Liver (tissue), 9 donors: ENCODE results near the gene TJP3. TPM values are rescaled to one million over a fixed set of nuclear protein-coding genes. Genes with fewer than 3 reads are reported as not detected.

ENCODE experiments used
- DNase-seq: peaks from one replicate; pipeline ENCODE4 v3.0.0-alpha.2; 2017; ENCODE audit warnings: low spot score
- H3K27ac ChIP-seq, 2 donors: one replicate each; pipeline ENCODE4 v1.7.0; 2013; ENCODE audit warnings: inconsistent platforms in 2 of 2, low read length in 2 of 2, control low read depth in 1 of 2, low read depth in 1 of 2, mild to moderate bottlenecking in 1 of 2
- H3K27me3 ChIP-seq, 4 donors: one replicate each; pipeline versions ENCODE4 v1.6.1 to v1.7.0; 2013; ENCODE audit warnings: low read length in 3 of 4, inconsistent platforms in 1 of 4, mild to moderate bottlenecking in 1 of 4, moderate library complexity in 1 of 4; ENCODE audit not compliant: control insufficient read depth in 4 of 4, insufficient read depth in 4 of 4
- H3K36me3 ChIP-seq, 4 donors: one replicate each; pipeline versions ENCODE4 v1.6.1 to v1.7.0; 2013; ENCODE audit warnings: low read length in 3 of 4, mild to moderate bottlenecking in 3 of 4, low read depth in 1 of 4, moderate library complexity in 1 of 4; ENCODE audit not compliant: control insufficient read depth in 4 of 4, insufficient read depth in 3 of 4
- H3K4me1 ChIP-seq, 4 donors: one replicate each; pipeline versions ENCODE4 v1.6.1 to v1.7.0; 2013; ENCODE audit warnings: low read length in 3 of 4, mild to moderate bottlenecking in 3 of 4, moderate library complexity in 1 of 4; ENCODE audit not compliant: control insufficient read depth in 4 of 4, insufficient read depth in 4 of 4
- H3K4me3 ChIP-seq, 3 donors: one replicate each; pipeline versions ENCODE4 v1.6.1 to v1.7.0; 2013; ENCODE audit warnings: low read length in 3 of 3, control low read depth in 1 of 3, low read depth in 1 of 3, mild to moderate bottlenecking in 1 of 3
- H3K9ac ChIP-seq, 2 donors: one replicate each; pipeline ENCODE4 v1.7.0; 2013; ENCODE audit warnings: low read length in 2 of 2, mild to moderate bottlenecking in 2 of 2, moderate library complexity in 2 of 2, control low read depth in 1 of 2, low read depth in 1 of 2
- H3K9me3 ChIP-seq, 4 donors: one replicate each; pipeline versions ENCODE4 v1.6.1 to v1.7.0; 2013; ENCODE audit warnings: low read length in 3 of 4; ENCODE audit not compliant: control insufficient read depth in 4 of 4
- EGR1 ChIP-seq, 2 donors: IDR thresholded peaks; 2 replicates each; pipeline ENCODE4 v1.6.1; 2016 to 2018; ENCODE audit warnings: antibody characterized with exemption in 2 of 2, low read depth in 2 of 2
- FOXA1 ChIP-seq: IDR thresholded peaks from 2 replicates; pipeline ENCODE4 v1.6.1; 2016; ENCODE audit warnings: antibody characterized with exemption
- FOXA2 ChIP-seq: IDR thresholded peaks from 2 replicates; pipeline ENCODE4 v1.6.1; 2016; ENCODE audit warnings: antibody characterized with exemption
- GABPA ChIP-seq, 2 donors: IDR thresholded peaks in 1 of 2; conservative IDR thresholded peaks in 1 of 2; 2 replicates each; pipeline ENCODE4 v1.6.1; 2016; ENCODE audit warnings: antibody characterized with exemption in 2 of 2, mild to moderate bottlenecking in 1 of 2, moderate library complexity in 1 of 2
- HNF4A ChIP-seq, 2 donors: conservative IDR thresholded peaks; 2 replicates each; pipeline ENCODE4 v1.6.1; 2016; ENCODE audit warnings: antibody characterized with exemption in 2 of 2, mild to moderate bottlenecking in 2 of 2
- JUND ChIP-seq, 2 donors: IDR thresholded peaks; 2 replicates each; pipeline ENCODE4 v1.6.1; 2016; ENCODE audit warnings: antibody characterized with exemption in 2 of 2
- RAD21 ChIP-seq, 2 donors: IDR thresholded peaks; 2 replicates each; pipeline ENCODE4 v1.6.1; 2016; ENCODE audit warnings: antibody characterized with exemption in 2 of 2, mild to moderate bottlenecking in 2 of 2
- RXRA ChIP-seq, 2 donors: IDR thresholded peaks; 2 replicates each; pipeline ENCODE4 v1.6.1; 2017 to 2018; ENCODE audit warnings: antibody characterized with exemption in 2 of 2, mild to moderate bottlenecking in 1 of 2
- SP1 ChIP-seq: IDR thresholded peaks from 2 replicates; pipeline ENCODE4 v1.6.1; 2018; ENCODE audit warnings: antibody characterized with exemption, mild to moderate bottlenecking
- WGBS: extraction: QIAGEN DNeasy Blood & Tissue Kit; methylation state at CpG from one replicate; pipeline ENCODE4 v1.1.7; 2013; 5-methylcytosine and 5-hydroxymethylcytosine counted together
- polyA plus RNA-seq, 2 donors: library from polyadenylated mRNA; stranded (reverse) in 1 of 2; unstranded in 1 of 2; fragments of 200-250 nt in 1 of 2; fragments of >200 nt in 1 of 2; fragmentation: Nextera tagmentation in 1 of 2; extraction: Ambion mirVana in 1 of 2; gene quantifications; one replicate each; pipeline versions ENCODE4 v1.2.1 to v1.2.3, GENCODE V29; 2013 to 2015
- total RNA-seq, 2 donors: library from RNA; depleted of rRNA; stranded (reverse); fragments of >200 nt; gene quantifications; one replicate each; pipeline ENCODE4 v1.2.3, GENCODE V29; 2014
- TF ChIP-seq, protein P1 (sequence below): IDR thresholded peaks from 2 replicates; pipeline ENCODE4 v1.6.1; 2016; ENCODE audit warnings: antibody characterized with exemption, mild to moderate bottlenecking
- TF ChIP-seq, protein P2 (sequence below): IDR thresholded peaks from 2 replicates; pipeline ENCODE4 v1.6.1; 2016; ENCODE audit warnings: antibody characterized with exemption
- TF ChIP-seq, protein P3 (sequence below): IDR thresholded peaks from 2 replicates; pipeline ENCODE4 v1.6.1; 2016; ENCODE audit warnings: antibody characterized with exemption
- donor health status: healthy.
- donor health status: healthy.
- donor health status: healthy.
- donor health status: healthy.
- donor health status: healthy.

Gene TJP3
- total and polyA plus RNA-seq, 4 donors = 6.0 to 9.8 (median 6.7) TPM

DNA sequence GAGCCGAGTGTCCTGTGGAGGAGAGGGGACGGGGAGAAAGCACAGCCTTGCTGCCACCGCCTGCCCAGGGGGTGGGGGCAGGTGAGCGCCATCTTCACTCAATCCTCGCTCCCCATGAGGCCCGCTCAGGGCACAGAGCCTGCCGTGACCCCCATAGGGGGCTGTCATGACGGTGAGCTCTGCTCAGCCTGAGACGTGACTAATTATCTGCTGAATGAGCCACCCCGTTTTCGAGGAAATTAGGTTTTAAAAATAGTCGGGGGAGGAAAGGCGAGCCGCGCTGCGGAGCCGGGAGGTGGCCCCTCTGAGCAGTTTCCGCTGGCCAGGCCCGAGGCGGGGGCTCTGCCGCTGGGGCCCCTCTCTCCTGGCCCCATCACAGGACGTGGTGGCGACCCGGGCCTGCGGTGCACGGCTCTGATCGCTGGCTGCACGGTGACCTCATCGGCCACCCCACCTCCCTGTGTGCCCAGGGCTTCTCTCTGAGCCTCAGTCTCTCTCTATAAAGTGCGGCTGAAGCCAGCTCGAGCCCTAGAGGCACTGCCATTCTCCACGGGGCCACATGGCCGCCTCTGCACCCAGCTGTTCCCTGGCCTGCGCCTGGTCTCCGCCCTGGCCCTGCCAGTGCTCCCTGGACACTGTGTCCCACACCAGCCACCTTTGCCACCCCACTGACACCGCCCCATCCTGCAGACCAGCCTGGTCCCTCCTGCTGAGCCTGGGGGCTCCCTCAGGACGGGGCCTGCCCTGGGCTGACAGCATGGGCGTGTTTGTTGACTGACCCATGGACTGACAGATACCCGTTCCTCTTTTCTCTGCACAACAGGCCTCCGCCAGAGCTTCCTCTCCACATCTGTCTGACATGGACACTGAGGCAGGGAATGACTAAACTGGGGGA, 36.3 kb upstream of the TJP3 start (continued):
- TF ChIP-seq, protein P1, sequence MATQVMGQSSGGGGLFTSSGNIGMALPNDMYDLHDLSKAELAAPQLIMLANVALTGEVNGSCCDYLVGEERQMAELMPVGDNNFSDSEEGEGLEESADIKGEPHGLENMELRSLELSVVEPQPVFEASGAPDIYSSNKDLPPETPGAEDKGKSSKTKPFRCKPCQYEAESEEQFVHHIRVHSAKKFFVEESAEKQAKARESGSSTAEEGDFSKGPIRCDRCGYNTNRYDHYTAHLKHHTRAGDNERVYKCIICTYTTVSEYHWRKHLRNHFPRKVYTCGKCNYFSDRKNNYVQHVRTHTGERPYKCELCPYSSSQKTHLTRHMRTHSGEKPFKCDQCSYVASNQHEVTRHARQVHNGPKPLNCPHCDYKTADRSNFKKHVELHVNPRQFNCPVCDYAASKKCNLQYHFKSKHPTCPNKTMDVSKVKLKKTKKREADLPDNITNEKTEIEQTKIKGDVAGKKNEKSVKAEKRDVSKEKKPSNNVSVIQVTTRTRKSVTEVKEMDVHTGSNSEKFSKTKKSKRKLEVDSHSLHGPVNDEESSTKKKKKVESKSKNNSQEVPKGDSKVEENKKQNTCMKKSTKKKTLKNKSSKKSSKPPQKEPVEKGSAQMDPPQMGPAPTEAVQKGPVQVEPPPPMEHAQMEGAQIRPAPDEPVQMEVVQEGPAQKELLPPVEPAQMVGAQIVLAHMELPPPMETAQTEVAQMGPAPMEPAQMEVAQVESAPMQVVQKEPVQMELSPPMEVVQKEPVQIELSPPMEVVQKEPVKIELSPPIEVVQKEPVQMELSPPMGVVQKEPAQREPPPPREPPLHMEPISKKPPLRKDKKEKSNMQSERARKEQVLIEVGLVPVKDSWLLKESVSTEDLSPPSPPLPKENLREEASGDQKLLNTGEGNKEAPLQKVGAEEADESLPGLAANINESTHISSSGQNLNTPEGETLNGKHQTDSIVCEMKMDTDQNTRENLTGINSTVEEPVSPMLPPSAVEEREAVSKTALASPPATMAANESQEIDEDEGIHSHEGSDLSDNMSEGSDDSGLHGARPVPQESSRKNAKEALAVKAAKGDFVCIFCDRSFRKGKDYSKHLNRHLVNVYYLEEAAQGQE = no peak
- no peak for TF ChIP-seq HNF4A (conservative IDR thresholded peaks at IDR 0.05)
- TF ChIP-seq FOXA2 = no peak
- TF ChIP-seq JUND (IDR thresholded peaks at IDR 0.05) = no peak

DNA sequence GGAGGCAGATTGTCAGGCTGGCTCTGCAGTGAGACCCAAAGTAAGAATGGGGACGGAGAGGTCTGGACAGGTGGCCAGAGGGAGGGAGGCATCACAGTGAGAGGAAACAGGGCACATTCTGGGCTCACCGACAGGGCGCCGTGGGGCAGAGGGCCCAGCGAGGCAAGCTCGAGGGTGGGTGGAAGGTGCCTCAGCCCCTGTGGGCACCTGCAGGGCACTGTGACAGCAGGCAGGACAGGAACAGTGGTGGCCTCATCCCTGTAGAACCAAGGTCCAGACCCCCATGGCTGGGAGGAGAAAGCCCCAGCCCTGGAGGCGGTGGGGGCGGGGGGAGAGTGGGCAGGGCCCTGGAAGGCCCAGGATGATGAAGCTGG, 35.6 kb upstream of the TJP3 start:
- Histone ChIP-seq H3K9ac (no peak overlapping the region), H3K27me3 (no peaks in the 10 kb centered on the region), H3K36me3 (peaks cover 0 to 2% (median 0%) of the 10 kb centered on the region in 4 donors), H3K27ac (peak overlapping the region in 1 of 2 donors; percentile 69), H3K9me3 (no peaks in the 10 kb centered on the region), H3K4me3 (no peak overlapping the region), H3K4me1 (no peaks in the 10 kb centered on the region)
- 96% methylated on average over 8 of the region's 8 CpGs for WGBS
- DNase-seq = no peak
- TF ChIP-seq GABPA (IDR thresholded peaks at IDR 0.05 in 1 of 2, conservative IDR thresholded peaks at IDR 0.05 in 1 of 2) (no peak), SP1 (no peak)

DNA sequence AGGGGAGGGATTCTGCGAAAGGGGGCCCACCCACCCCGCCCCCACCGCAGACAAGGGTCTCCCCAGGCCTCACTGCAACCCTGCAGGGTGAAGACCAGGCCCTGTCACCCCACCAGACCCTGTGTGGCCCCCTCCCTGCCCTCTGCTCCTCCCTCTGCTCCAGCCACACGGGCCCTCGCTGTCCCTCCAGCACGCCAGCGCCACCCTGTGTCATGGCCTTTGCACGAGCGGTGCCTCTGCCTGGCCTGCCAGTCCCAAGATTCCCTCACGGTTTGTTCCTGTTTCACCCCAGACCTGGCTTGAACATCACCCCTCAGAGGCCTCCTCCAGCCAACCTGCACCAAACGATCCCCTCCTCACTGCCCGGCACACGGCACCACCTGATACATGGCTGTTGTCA, 35.2 kb upstream of the TJP3 start:
- DNase-seq = no peak
- no peaks in the 10 kb centered on the region for H3K4me1 ChIP-seq
- no peak overlapping the region for H3K4me3 ChIP-seq
- TF ChIP-seq, protein P2, sequence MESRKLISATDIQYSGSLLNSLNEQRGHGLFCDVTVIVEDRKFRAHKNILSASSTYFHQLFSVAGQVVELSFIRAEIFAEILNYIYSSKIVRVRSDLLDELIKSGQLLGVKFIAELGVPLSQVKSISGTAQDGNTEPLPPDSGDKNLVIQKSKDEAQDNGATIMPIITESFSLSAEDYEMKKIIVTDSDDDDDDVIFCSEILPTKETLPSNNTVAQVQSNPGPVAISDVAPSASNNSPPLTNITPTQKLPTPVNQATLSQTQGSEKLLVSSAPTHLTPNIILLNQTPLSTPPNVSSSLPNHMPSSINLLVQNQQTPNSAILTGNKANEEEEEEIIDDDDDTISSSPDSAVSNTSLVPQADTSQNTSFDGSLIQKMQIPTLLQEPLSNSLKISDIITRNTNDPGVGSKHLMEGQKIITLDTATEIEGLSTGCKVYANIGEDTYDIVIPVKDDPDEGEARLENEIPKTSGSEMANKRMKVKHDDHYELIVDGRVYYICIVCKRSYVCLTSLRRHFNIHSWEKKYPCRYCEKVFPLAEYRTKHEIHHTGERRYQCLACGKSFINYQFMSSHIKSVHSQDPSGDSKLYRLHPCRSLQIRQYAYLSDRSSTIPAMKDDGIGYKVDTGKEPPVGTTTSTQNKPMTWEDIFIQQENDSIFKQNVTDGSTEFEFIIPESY = no peak
- TF ChIP-seq RAD21 (IDR thresholded peaks at IDR 0.05) (no peak), FOXA1 (no peak), RXRA (IDR thresholded peaks at IDR 0.05) (no peak), JUND (IDR thresholded peaks at IDR 0.05) (no peak), EGR1 (IDR thresholded peaks at IDR 0.05; ENCODE audit: low read depth in 2 of 2) (no peak), GABPA (IDR thresholded peaks at IDR 0.05 in 1 of 2, conservative IDR thresholded peaks at IDR 0.05 in 1 of 2) (no peak), SP1 (no peak)
- TF ChIP-seq, protein P3, sequence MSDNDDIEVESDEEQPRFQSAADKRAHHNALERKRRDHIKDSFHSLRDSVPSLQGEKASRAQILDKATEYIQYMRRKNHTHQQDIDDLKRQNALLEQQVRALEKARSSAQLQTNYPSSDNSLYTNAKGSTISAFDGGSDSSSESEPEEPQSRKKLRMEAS = no peak
- H3K36me3 ChIP-seq = peaks cover 0 to 2% (median 0%) of the 10 kb centered on the region in 4 donors
- 95% methylated on average over 13 of the region's 13 CpGs for WGBS
- H3K27me3 ChIP-seq = no peaks in the 10 kb centered on the region
- no peak overlapping the region for H3K27ac ChIP-seq
- no peak overlapping the region for H3K9ac ChIP-seq
- H3K9me3 ChIP-seq = no peaks in the 10 kb centered on the region
